Cardiac muscle cell (in vitro differentiated cells and primary cell): ENCODE data around the gene CLDN20. TPM values are rescaled to one million over a fixed set of nuclear protein-coding genes. Genes with fewer than 3 reads are reported as not detected.
"Not testable (repeated sequence)": the region's sequence is repeated elsewhere in the genome, so short reads cannot be mapped to it uniquely, and the experiment has no call there.

Experiments used
- DNase-seq, 2 donors: peaks; one replicate each; pipeline versions ENCODE4 v3.0.0 to v3.0.0-alpha.2; 2010 to 2017; ENCODE audit warnings: low read depth in 1 of 2, low spot score in 1 of 2
- H3K27ac ChIP-seq: fragments of 200-600 bp; sonication (generic); 2 replicates; pipeline ENCODE4 v1.5.1; 2016
- H3K27me3 ChIP-seq: fragments of 200-600 bp; sonication (generic); 2 replicates; pipeline ENCODE4 v1.6.0; 2016; ENCODE audit warnings: control low read depth
- H3K36me3 ChIP-seq: fragments of 200-600 bp; sonication (generic); 2 replicates; pipeline ENCODE4 v1.5.1; 2016; ENCODE audit warnings: control low read depth
- H3K4me1 ChIP-seq: fragments of 200-600 bp; sonication (generic); 2 replicates; pipeline ENCODE4 v1.8.1; 2017; ENCODE audit warnings: low read depth, mild to moderate bottlenecking, mixed run types
- H3K4me3 ChIP-seq: fragments of 200-600 bp; sonication (generic); 2 replicates; pipeline ENCODE4 v1.5.1; 2016; ENCODE audit warnings: mild to moderate bottlenecking
- H3K9me3 ChIP-seq: fragments of 200-600 bp; sonication (generic); 2 replicates; pipeline ENCODE4 v1.5.1; 2017; ENCODE audit warnings: low read depth, mild to moderate bottlenecking, control low read depth
- polyA plus RNA-seq: library from polyadenylated mRNA; unstranded; fragments of >200 nt; fragmentation: Nextera tagmentation; extraction: Ambion mirVana; gene quantifications from 2 replicates; pipeline ENCODE4 v1.2.1, GENCODE V29; 2016
- total RNA-seq: library from RNA; depleted of rRNA; stranded (reverse); fragments of >200 nt; gene quantifications from 2 replicates; pipeline ENCODE4 v1.2.3, GENCODE V29; 2016
- TF ChIP-seq, protein P1 (sequence below): IDR thresholded peaks from 2 replicates; pipeline ENCODE4 v1.5.1; 2012; ENCODE audit warnings: low read depth, mild to moderate bottlenecking, low read length

Gene CLDN20
- not detected in 2 replicates for total RNA-seq
- 0.19 and 0.44 TPM in 2 replicates for polyA plus RNA-seq

GRCh38 chr6:155263373-155264063 lies at the start of gene CLDN20:
CLDN20 (plus strand) TSS chr6:155264013; CDS start chr6:155275720, 11,707 bp downstream.
- H3K27me3 ChIP-seq = peaks cover 62% of the 10 kb centered on the region
- peaks cover 6% of the 10 kb centered on the region for H3K36me3 ChIP-seq
- no peak within 1 kb of the TSS for H3K27ac ChIP-seq
- H3K4me3 ChIP-seq = no peak within 1 kb of the TSS
- TF ChIP-seq, protein P1, sequence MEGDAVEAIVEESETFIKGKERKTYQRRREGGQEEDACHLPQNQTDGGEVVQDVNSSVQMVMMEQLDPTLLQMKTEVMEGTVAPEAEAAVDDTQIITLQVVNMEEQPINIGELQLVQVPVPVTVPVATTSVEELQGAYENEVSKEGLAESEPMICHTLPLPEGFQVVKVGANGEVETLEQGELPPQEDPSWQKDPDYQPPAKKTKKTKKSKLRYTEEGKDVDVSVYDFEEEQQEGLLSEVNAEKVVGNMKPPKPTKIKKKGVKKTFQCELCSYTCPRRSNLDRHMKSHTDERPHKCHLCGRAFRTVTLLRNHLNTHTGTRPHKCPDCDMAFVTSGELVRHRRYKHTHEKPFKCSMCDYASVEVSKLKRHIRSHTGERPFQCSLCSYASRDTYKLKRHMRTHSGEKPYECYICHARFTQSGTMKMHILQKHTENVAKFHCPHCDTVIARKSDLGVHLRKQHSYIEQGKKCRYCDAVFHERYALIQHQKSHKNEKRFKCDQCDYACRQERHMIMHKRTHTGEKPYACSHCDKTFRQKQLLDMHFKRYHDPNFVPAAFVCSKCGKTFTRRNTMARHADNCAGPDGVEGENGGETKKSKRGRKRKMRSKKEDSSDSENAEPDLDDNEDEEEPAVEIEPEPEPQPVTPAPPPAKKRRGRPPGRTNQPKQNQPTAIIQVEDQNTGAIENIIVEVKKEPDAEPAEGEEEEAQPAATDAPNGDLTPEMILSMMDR = no peak
- H3K9me3 ChIP-seq = no peaks in the 10 kb centered on the region
- no peak for DNase-seq
- peaks cover 2% of the 10 kb centered on the region for H3K4me1 ChIP-seq

DNA sequence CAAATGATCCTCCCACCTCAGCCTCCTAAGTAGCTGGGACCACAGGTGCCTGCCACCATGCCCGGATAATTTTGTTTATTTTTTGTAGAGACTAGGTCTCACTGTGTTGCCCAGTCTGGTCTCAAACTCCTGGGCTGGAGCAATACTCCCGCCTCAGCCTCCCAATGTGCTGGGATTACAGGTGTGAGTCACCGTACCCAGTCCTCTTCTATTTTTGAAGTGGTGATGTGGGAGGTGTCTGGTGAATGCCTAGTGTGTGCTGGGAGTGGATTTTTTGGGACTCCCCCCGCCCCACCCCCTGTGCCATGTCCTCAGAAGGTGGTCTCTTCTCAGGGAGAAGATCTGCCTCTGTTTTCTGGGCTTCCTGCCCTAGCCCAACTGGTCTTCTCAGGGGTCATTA lies 47.9 kb upstream of the CLDN20 start:
- H3K9me3 ChIP-seq = no peaks in the 10 kb centered on the region
- no peak overlapping the region for H3K27ac ChIP-seq
- H3K36me3 ChIP-seq = no peaks in the 10 kb centered on the region
- no peak overlapping the region for H3K4me3 ChIP-seq
- TF ChIP-seq, protein P1 = no peak
- DNase-seq = no peak
- H3K27me3 ChIP-seq = peaks cover 3% of the 10 kb centered on the region
- no peaks in the 10 kb centered on the region for H3K4me1 ChIP-seq

DNA sequence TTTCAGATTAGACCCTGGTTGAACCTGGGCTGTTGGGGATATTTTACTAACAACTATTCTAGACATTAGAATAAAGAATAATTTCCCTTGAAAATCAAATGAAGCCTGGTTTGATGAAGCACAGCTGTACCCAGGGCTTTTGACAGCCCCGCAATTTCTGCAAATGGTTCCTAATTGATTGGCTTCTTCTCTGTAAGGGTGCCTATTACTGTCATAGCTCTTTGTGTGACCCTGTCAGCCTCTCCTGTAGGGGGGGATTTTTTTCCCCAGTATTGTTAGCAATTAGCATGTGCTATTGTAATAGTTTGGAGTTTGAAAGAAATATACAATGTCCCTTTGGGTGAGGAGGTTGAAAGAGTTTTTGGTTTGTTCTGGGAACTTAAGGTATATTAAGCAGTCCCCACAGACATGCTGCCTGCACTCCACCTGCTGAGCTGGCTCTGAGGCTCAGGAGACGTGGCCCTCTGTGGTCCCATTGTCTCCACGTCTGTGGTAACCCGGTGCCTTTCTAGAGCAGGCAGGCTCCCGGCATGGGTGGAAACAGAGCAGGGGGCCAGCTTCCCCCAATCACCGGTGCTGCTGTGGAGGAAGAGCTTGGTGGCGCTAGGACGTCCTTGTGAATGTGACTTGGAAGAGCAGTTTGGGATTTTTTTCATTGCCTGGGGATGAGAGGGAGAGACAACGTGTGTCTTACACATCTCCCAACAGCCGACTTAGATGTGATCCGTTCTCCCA lies 47.3 kb upstream of the CLDN20 start:
- no peaks in the 10 kb centered on the region for H3K36me3 ChIP-seq
- H3K27me3 ChIP-seq = peaks cover 3% of the 10 kb centered on the region
- no peak overlapping the region for H3K4me3 ChIP-seq
- H3K9me3 ChIP-seq = no peaks in the 10 kb centered on the region
- no peak overlapping the region for H3K27ac ChIP-seq
- no peak for DNase-seq
- H3K4me1 ChIP-seq = no peaks in the 10 kb centered on the region
- TF ChIP-seq, protein P1 = no peak

GRCh38 chr6:155218711-155219110 lies 45.1 kb upstream of the CLDN20 start:
- H3K36me3 ChIP-seq, DNase-seq, H3K27ac ChIP-seq, H3K27me3 ChIP-seq, H3K4me1 ChIP-seq, H3K4me3 ChIP-seq, H3K9me3 ChIP-seq: not testable (repeated sequence)

DNA sequence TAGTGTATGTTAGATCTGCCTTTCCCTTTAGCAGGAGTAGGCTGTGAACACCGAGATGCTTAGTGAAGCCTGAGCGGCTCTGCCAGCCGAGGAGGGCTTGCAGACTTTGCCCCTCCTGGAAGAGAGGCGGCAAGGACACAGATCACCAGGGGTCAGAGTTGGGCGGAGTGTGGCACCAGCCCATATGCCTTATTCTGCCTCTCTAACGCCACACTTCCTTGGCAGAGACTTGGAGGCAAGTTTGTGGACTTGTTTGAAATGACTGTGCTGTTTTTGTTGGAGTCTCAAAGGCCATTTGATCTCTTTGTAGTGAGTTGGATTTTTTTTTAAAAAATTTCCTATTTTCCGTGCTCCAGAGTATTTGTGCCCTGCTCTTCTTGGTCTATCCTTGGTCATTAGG lies 44.5 kb upstream of the CLDN20 start:
- H3K27me3 ChIP-seq = peaks cover 9% of the 10 kb centered on the region
- H3K4me1 ChIP-seq = no peaks in the 10 kb centered on the region
- no peak overlapping the region for H3K27ac ChIP-seq
- DNase-seq = no peak
- TF ChIP-seq, protein P1 = no peak
- H3K4me3 ChIP-seq = no peak overlapping the region
- H3K36me3 ChIP-seq = no peaks in the 10 kb centered on the region
- H3K9me3 ChIP-seq = no peaks in the 10 kb centered on the region

DNA sequence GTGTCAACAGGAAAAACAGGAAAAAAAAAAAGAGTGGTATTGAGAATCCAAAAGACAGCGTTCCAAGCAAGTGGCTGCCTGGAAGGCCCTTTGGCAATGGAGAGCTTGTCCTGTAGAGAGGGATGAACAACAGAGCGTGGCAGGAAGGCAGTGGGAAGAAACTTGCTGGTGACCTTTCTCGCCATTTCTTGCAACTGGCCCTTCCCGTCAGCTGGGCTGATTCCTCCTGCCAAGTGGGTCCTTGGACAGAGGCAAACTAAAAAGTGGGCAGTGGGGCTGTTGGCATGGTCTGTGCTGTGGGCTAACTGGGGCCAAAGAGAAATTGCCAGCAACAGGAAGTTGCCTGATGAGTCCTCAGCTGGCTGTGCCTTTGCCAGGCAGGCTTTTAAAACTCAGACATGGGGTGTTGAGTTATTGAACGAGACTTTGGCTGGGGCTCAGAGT lies 43.9 kb upstream of the CLDN20 start:
- peaks cover 12% of the 10 kb centered on the region for H3K27me3 ChIP-seq
- H3K27ac ChIP-seq = no peak overlapping the region
- H3K36me3 ChIP-seq = no peaks in the 10 kb centered on the region
- no peaks in the 10 kb centered on the region for H3K9me3 ChIP-seq
- no peak for DNase-seq
- H3K4me3 ChIP-seq = no peak overlapping the region
- H3K4me1 ChIP-seq = no peaks in the 10 kb centered on the region
- TF ChIP-seq, protein P1 = no peak
